Epithelial cell of esophagus (primary cell): Measurements from ENCODE around the gene ITGB1.
"Not testable (repeated sequence)": the region's sequence is repeated elsewhere in the genome, so short reads cannot be mapped to it uniquely, and the experiment has no call there.

Experiments used
- DNase-seq: peaks from one replicate; pipeline ENCODE4 v3.0.0; 2010; ENCODE audit warnings: low read depth
- H3K4me3 ChIP-seq: 2 replicates; pipeline ENCODE4 v1.5.1; 2011; ENCODE audit warnings: mild to moderate bottlenecking, low read length, control low read depth
- CTCF ChIP-seq: IDR thresholded peaks from 2 replicates; pipeline ENCODE4 v1.5.1; 2011; ENCODE audit warnings: low read depth, mild to moderate bottlenecking, low read length, control low read depth, inconsistent platforms; ENCODE audit not compliant: insufficient read depth; ENCODE audit errors: missing control alignments

The ITGB1 gene

GRCh38 chr10:32995066-32995622 is 37.1 kb upstream of the ITGB1 start:
- TF ChIP-seq CTCF = no peak
- no peak for DNase-seq
- no peak overlapping the region for H3K4me3 ChIP-seq

- not testable (repeated sequence) for H3K4me3 ChIP-seq, DNase-seq
Measured at GRCh38 chr10:32994632-32995031, 36.6 kb upstream of the ITGB1 start.

GRCh38 chr10:32992310-32992709 is 34.3 kb upstream of the ITGB1 start:
- not testable (repeated sequence) for DNase-seq, H3K4me3 ChIP-seq

GRCh38 chr10:32990811-32991210 is 32.8 kb upstream of the ITGB1 start:
- no peak overlapping the region for H3K4me3 ChIP-seq
- no peak for DNase-seq
- no peak for TF ChIP-seq CTCF

GRCh38 chr10:32988604-32989003 is 30.6 kb upstream of the ITGB1 start:
- H3K4me3 ChIP-seq = no peak overlapping the region
- TF ChIP-seq CTCF = no peak
- no peak for DNase-seq

GRCh38 chr10:32987172-32987571 is 29.1 kb upstream of the ITGB1 start:
- TF ChIP-seq CTCF = no peak
- H3K4me3 ChIP-seq = no peak overlapping the region
- DNase-seq = no peak

GRCh38 chr10:32985775-32986350 is 27.8 kb upstream of the ITGB1 start:
- no peak overlapping the region for H3K4me3 ChIP-seq
- TF ChIP-seq CTCF = no peak
- DNase-seq = no peak

- DNase-seq = no peak
- H3K4me3 ChIP-seq = no peak overlapping the region
- no peak for TF ChIP-seq CTCF
Measured at GRCh38 chr10:32985341-32985764, 27.3 kb upstream of the ITGB1 start.
